Right kidney (tissue), 1 donor: Measurements from ENCODE around the gene RGR.

ENCODE experiments used
- DNase-seq: peaks from one replicate; pipeline ENCODE4 v3.0.0-alpha.2; 2016

The RGR gene

GRCh38 chr10:84221916-84222315 lies 22.9 kb upstream of the RGR start:
- DNase-seq: no peak

GRCh38 chr10:84224411-84225028 lies 20.3 kb upstream of the RGR start:
- peak; percentile 21 for DNase-seq

- DNase-seq: no peak
These were observed 19.3 kb upstream of the RGR start, which contains the start of gene LRIT2 for GRCh38 chr10:84225427-84226173. Gene LRIT2, minus strand, starts transcription at chr10:84225544. Its CDS starts 24 bp downstream, at chr10:84225520.

- DNase-seq: no peak
These were observed 18.2 kb upstream of the RGR start for GRCh38 chr10:84226616-84227015.

- no peak for DNase-seq
These were observed 17.0 kb upstream of the RGR start for GRCh38 chr10:84227810-84228209.

GRCh38 chr10:84230359-84230758 lies 14.5 kb upstream of the RGR start:
- no peak for DNase-seq

GRCh38 chr10:84232376-84232775 lies 12.5 kb upstream of the RGR start:
- DNase-seq: no peak

- no peak for DNase-seq
These were observed 10.9 kb upstream of the RGR start for GRCh38 chr10:84233940-84234339.

- DNase-seq: no peak
These were observed 10.4 kb upstream of the RGR start for GRCh38 chr10:84234479-84234878.

- DNase-seq: no peak
These were observed 9.8 kb upstream of the RGR start for GRCh38 chr10:84235096-84235495.

GRCh38 chr10:84236807-84237198 lies 8.1 kb upstream of the RGR start:
- no peak for DNase-seq

GRCh38 chr10:84237199-84238051 lies 7.4 kb upstream of the RGR start:
- DNase-seq: no peak

- no peak for DNase-seq
These were observed 5.9 kb upstream of the RGR start for GRCh38 chr10:84238909-84239308.

GRCh38 chr10:84241185-84241790 lies 3.6 kb upstream of the RGR start, which contains the start of gene LRIT1:
Gene LRIT1, minus strand, starts transcription at chr10:84241546. Its CDS starts 107 bp downstream, at chr10:84241439.
- DNase-seq: no peak

- no peak for DNase-seq
These were observed 1.1 kb upstream of the RGR start for GRCh38 chr10:84243759-84244158.

GRCh38 chr10:84247496-84247895 lies 2.6 kb downstream of the RGR start:
- DNase-seq: no peak

- DNase-seq: no peak
These were observed 3.9 kb downstream of the RGR start for GRCh38 chr10:84248794-84249193.

GRCh38 chr10:84254552-84255478 lies 10.0 kb downstream of the RGR start:
- no peak for DNase-seq

- no peak for DNase-seq
These were observed 11.9 kb downstream of the RGR start for GRCh38 chr10:84256510-84257342.

- no peak for DNase-seq
These were observed 12.6 kb downstream of the RGR start for GRCh38 chr10:84257343-84258020.
